HG03520 (cell line): ENCODE measurements around the gene TMEM178B.
"Not testable (repeated sequence)": the region's sequence is repeated elsewhere in the genome, so short reads cannot be mapped to it uniquely, and the experiment has no call there.

Source experiments
- ATAC-seq: cut with Tn5 transposase; IDR thresholded peaks from one replicate; pipeline ENCODE4 v1.9.1; 2021; ENCODE audit warnings: mild to moderate bottlenecking, moderate library complexity; ENCODE audit not compliant: unreplicated experiment

TMEM178B gene

DNA sequence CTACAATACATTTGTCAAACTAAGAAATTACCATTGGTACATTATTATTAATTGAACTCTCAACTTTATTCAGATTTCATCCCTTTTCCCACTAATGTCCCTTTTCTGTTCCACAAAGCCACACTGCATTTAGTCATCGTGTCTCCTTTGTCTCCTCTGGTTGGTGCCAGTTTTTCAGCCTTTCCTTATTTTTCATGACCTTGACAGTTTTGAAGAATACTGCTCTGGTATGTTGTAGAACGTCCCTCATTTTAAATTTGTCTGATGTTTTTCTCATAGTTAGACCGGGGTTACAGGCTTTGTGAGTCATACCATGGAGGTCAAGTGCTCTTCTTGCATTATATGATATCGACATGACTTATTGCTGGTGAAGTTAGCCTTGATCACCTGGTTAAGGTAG is 304.0 kb downstream of the TMEM178B start:
- ATAC-seq: no peak

DNA sequence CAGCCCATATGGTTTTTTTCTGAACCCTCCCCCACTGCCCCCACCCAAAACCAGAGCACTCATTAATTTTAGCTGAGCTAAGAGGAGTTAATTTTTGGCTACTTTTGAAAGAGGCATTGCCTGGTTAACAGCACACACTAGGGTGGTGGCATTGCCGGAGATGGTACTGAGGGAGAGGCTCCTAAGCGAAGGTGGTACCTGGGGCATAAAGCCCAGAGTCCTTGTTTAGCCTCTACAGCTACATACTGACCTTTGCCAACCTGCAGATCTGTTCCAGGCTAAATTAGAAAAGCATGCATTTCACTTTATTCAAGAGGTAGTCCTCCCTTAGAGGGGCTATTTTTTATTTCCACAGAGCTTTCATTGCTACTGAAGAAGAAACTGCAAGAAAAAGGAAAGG is 304.5 kb downstream of the TMEM178B start:
- ATAC-seq: no peak

DNA sequence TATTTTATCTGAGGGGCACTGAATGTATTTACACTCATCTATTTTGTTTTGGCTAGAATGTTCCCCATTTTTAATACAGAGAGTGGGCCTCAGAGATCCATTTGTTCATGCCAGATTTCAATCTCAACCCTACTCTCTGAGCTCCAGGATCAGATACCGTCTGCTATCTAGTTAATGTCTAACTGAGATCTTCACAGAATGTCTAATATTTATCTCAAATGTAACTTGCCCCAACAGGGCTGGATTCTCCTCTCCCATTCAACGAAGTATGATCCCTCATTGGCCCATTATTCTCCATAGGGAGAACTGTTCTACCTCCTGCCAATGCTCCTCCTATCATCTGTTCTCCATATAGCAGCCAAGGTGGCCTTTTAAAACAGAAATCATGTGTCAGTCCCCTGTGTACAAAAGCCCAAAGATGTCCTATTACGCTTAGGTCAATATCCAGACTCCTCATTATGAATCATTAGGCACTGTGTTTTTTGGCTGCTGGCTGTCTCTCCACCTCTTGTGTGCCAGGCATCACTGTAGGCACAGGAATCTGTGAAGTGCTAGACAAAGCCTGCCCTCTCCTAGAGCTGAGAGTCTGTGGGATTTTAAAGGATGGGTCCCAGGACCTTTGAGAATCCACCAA is 308.0 kb downstream of the TMEM178B start:
- ATAC-seq: no peak

DNA sequence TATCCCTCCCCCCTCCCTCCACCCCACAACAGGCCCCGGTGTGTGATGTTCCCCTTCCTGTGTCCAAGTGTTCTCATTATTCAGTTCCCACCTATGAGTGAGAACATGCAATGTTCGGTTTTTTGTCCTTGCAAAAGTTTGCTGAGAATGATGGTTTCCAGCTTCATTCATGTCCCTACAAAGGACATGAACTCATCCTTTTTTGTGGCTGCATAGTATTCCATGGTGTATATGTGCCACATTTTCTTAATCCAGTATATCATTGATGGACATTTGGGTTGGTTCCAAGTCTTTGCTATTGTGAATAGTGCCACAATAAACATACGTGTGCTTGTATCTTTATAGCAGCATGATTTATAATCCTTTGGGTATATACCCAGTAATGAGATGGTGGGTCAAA is 309.5 kb downstream of the TMEM178B start:
- not testable (repeated sequence) for ATAC-seq

DNA sequence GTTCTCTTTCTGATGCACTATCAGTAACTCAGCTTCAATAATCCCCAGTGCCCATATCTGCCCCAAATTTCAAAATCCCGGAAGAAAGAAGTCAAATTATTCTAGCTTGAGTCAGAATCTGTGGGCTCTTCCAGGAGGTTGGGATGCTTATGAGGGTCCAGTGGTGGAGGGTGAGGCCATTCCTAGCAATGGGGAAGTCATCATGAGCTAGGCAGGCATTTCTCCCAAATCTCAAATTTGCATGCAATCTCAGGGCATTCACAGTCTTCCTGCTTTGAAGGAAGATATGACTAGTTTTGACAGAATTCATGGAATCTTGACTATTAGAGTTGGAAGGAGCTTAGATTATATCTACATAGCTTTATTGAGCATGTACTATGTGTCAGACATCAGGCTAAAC is 313.0 kb downstream of the TMEM178B start:
- no peak for ATAC-seq

DNA sequence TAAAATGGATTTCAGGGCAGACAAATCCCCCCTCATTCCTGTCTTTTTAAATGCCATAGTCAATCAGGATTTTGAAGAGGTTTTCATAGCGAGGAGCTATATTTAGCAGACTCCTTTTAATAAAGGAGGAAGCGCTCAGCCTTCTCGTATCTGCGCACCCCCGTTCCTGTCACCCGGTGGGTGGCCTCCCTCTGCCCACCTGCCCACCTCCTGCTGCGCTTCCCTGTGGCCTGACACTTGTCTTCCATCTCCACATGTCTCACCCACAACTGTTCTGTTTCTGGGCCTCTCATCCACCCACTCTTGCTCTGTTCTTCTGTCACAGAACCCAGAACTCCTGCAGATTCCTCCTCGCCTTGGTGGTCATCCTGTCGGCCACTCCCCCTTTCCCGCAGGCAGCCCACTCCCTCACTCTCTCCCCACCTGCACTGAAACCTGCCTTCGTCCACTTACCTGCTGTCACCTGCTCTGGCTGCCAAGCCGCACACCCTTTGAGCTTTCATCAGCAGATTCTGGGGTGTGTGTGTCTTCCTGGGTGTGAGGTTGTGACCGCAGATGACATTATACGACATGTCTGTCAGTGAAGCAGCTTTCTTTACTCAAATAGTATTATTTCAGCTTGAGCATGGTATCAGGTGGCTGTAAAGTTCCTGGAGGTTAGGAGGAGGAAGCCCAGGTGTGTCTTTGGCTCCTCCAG is 313.8 kb downstream of the TMEM178B start:
- no peak for ATAC-seq

DNA sequence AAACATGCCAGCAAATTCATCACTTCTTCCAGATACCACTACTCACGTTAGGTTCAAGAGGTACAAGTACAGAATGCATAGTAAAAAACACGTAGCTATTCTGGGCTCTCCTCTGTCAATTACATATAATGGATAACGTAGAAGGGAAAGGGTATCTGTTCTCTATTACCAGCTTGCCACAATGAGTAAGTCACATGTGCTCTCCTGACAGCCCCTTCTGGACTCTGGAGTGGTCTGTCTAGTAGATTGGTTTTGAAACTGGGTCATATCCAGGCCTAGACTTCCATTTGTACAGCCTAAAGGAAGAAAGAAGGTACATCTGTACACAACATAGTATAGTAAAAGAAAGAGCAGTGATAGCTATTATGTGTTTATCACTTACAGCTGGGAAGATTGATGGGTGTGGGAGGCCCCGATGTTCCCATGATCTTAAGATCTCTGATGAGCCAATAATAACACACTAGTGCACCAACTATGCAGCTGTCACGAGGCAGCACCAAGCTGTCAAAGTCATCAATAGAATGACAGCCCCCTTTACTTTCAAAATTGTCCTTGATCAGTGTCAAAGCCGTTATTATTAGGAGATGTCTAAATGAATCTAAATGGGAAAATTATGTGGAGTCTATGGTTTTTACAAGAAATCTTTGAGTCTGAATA is 315.4 kb downstream of the TMEM178B start:
- no peak for ATAC-seq

DNA sequence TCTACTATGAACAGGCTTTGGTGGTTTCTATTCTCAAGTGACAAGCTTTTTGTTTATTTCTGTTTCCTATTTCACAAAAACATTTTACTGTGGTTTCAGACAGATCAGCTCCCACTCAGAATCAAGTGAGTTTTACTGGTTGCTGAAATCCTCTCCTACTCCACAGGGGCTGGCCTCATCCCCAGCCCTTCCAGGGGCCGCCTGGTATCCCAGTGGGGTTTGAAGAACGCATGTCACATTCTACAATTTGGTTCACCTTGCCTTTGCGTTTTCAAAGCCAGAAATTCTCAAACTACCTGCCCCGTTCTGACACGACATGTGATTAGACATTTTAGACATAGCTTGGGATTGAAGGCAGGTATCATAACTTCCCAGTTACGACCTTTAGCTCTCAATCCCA is 316.5 kb downstream of the TMEM178B start:
- ATAC-seq: no peak

DNA sequence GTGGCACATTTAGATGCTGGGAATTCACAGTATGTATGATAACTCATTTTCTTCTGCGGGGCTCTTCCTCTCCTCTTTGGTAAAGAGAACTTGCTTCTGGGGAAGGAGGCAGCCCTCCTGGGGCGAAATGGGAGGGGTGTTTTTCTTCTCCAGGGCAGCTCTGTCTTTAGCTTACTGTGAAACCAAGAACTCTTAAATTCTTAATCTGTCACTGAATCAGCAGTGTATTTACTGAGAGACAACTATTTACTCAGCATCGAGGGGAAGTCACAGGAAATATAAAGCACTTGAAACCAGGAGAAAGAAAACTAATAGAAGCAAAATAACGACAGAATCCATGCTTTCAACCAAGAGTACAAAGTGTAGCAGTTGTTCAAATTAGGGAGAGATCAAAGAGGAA is 319.2 kb downstream of the TMEM178B start:
- no peak for ATAC-seq

DNA sequence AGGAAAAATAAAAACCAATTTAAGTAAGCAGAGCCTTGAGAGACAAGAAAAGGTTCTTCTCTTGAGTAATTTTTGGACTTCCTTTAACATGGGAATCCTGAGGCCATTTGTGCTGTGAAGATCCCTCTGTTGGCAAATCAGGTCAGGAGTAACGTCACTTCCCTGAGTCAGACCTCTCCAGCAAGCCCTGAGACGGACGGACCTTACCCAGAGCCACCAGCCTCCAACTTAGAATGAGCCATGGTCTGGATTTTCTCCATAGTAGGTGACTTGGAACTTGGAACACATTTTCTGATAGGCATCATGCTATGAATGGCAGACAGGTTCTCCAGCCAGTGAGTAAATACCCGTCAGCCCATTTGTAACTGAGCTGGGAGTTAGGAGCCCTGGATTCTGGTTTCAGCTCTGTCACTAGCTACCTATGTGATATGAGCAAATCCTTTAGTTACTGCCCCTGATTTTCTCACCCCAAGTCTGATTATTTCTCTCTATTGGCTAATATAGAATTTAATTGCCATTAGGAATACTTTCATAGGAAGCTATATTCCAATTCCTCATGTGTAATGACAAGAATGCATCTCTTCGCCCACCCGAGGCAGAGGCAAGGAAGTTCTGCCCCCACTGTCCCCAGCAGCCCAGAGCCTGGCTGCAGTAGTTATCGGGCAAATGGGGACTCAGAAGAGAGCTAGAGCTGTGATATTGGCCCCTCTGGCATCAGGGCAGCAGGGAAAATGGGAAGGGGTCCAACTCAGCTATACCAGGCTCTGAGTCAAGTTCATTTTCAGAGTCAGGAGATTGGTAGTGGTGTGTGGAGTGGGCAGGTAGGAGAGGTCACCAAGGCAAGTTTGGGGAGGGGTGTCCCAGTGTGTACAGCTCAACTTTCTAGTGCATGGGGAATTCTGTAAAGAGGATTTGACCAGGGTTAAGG is 323.6 kb downstream of the TMEM178B start:
- no peak for ATAC-seq

DNA sequence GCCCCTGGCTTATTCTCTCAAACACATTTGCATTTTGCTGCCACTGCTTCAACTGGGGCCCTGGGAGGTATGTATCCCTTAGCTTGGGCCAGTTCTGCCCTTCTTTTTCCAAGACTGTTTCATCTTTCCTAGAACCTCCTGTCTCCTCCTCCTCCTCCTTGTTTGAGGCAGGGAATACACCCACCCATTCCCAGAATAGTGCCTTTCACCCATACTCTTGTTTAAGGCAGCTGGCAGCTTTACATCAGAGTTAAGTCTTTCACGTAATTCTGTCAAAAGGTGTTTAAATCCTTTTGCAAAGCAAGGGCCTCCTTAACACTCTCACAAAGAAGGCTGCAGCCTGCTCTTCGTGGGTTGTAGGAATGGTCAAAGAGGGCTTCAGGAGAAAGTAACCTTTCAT is 326.5 kb downstream of the TMEM178B start:
- ATAC-seq: no peak

DNA sequence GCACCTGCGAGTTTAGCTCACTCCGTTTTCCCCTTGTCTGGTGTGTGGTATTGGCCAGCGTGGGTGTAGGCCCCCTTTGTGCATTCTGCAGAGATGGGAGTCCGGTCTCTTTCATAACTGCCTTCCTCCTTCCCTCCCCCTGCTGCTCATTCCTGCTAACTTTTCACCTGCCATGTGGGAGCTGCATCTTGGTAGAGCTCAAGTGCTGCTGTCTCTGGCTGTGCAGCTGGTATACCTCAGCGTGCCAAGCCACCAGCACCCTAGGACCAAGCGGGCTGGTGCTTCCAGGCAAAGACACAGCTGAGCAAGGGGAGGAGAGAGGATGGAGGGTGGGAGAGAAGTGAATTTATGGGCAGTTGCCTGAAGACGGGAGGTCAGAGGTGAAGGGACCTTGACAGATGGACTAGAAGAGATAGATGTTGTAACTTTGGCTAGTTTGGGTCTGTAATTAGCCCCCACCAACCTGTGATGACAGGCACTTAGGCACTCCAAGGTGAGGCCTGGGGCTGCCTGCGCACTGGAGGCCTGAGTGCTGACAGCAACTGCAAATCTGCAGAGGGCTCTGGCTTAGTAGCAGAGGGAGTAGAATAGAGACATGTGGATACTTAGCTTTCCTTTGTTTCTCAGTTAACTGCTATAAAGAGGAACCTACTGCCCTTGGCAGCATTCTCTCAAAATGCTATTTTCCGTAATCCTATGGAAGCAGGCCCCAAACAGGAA is 328.6 kb downstream of the TMEM178B start:
- no peak for ATAC-seq

DNA sequence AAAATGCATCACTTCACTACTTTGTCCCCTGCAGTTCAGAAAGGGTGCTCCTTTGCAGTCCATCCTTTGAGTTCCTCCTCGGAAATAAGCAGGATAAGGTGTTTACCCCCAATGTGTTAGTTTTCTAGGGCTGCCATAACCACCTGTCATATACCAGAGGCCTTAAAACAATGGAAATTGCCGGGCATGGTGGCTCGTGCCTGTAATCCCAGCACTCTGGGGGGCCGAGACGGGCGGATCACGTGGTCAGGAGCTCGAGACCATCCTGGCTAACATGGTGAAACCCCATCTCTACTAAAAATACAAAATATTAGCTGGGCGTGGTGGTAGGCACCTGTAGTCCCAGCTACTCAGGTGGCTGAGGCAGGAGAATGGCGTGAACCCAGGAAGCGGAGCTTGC is 330.0 kb downstream of the TMEM178B start:
- ATAC-seq: not testable (repeated sequence)

DNA sequence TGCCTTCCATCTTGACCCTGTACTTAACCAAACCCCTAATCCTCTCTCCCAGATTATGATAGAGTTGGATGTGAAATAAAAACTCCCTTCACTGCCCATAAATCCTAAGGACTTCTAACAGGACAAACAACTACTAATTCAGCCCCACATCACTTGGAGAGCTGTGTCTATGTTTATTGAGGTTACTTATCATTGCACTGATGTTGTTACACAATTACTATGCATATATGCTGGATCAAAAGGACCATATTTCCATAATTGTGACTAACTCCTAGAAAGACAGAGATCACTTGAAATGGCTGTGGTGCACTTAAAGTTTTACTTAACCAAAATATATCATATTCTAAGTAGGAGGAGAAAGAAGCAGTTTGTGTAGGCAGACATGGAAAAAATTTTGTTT is 332.5 kb downstream of the TMEM178B start:
- ATAC-seq: no peak

DNA sequence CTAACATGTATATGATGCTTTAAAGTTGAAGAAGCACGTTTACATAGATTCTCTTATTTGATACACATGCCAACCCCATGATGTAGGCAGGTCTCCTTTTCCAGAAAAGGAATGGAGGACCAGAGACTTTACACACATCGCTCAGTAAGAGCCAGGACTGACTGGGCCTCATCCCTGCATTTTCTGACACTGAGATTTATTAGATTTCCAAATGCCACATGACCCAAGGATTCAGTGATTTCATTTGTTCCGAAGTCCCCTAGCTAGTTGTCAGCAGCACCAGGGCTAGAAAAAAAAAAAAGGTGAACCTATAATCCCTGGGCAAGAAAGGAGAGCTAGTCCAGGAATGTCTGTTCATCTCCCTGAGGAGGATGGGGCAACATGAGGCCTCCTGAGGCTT is 334.0 kb downstream of the TMEM178B start:
- no peak for ATAC-seq

DNA sequence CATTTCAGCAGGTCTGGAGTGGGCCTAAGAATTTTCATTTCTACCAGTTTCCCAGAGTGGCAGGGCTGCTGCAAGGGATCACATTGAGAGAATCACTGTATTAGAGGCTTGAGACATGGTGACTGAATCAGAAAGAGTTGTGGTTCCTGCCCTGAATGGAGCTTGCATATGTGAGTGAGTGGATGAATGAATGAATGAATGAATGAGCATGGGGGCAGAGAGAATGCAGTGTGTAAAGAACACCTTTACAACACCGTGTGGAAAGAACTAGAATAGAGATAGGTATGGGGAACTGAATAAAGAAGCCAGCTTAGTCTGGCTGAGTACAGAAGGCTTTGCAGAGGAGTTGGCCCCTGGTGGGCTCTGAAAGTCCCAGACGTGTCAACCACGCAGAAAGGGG is 334.6 kb downstream of the TMEM178B start:
- no peak for ATAC-seq

DNA sequence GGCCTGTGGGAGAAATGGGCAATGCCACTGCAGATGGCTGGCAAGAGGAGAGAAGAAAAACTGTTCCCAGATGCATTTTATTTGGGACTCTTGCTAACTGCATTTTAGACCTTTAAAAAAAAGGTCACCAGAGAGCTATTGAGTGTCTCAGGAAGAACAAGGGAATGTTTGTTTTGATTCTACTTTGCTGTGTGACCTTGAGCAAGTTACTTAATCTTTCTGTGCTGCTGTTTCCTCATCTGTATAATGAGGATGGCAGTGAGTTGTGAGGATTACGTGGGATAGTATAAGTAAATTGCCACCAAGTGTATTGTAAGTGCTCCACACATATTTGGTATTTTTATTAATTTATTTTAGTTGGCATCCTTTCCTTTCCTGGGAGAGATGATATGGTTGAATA is 335.4 kb downstream of the TMEM178B start:
- no peak for ATAC-seq

DNA sequence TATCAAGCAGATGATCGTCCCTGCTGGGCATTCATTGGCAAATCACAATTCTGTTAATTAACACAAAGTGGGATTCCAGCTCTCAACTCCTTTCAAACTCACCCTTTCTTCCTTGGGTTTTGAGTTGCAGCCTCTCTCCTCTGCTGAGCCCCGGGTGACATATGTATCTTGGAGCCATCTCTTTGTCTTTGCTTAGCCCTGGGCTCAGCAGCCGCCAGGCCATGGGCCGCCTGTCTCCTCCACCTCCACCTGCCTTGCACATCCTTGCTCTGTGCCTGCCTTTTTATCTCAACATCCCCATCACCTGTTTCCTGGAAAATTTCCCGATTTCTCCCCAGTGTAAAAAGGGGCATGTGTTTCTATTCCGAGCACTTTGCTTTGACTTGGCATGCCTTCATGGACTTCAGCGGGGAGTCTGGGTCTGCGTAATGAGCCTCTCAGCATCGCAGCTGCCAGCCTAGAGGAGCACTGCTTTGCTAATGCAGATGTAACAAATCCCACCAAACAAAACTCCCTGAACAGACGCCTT is 336.0 kb downstream of the TMEM178B start:
- ATAC-seq: no peak

DNA sequence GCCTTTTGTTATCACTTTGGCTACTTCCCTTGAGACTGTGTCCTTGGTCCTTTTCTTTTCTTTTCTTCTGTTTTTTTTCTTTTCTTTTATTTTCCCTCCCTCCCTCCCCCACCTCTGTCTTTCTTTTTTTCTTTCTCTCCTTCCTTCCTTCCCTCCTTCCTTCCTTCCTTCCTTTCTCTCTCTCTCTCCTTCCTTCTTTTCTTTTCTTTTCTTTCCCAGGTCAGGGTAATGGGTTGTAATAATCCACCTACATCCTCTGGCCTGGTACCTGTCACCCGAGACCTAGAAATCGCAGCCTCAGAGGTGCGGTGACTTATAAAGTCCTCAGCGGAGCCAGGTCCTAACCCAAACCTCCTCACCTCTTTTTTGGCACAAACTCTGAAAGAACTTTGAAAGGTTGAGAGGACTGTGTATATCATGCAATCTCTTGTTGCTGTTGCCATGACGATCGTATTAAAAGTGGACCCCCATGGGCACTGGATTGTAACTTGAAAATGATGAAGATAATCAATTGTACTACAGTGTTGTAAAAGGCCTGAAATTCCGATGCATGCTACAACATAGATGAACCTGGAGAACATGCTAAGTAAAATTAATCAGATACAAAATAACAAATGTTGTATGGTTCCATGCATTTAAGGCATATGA is 336.6 kb downstream of the TMEM178B start:
- no peak for ATAC-seq

DNA sequence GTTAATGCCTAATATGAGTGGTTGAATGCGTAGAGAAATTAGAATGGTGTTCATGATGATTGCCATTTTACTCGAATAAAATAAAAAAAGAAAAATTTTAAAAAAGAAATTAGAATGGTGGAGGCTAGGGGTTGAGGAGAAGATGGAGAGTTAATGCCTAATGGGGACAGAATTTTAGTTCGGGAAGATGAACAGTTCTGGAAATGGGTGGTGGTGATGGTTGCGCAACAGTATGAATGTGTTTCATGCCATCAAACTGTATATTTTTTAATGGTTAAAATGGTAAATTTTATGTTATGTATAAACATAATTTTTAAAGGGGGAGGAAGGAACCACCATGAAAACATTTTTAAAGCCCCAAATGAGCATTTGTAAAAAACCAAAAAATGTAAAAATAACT is 337.3 kb downstream of the TMEM178B start:
- no peak for ATAC-seq
